Measurements from ENCODE around the gene ECPAS.
"Not testable (repeated sequence)": the region's sequence is repeated elsewhere in the genome, so short reads cannot be mapped to it uniquely, and the experiment has no call there.

The ECPAS gene, protein sequence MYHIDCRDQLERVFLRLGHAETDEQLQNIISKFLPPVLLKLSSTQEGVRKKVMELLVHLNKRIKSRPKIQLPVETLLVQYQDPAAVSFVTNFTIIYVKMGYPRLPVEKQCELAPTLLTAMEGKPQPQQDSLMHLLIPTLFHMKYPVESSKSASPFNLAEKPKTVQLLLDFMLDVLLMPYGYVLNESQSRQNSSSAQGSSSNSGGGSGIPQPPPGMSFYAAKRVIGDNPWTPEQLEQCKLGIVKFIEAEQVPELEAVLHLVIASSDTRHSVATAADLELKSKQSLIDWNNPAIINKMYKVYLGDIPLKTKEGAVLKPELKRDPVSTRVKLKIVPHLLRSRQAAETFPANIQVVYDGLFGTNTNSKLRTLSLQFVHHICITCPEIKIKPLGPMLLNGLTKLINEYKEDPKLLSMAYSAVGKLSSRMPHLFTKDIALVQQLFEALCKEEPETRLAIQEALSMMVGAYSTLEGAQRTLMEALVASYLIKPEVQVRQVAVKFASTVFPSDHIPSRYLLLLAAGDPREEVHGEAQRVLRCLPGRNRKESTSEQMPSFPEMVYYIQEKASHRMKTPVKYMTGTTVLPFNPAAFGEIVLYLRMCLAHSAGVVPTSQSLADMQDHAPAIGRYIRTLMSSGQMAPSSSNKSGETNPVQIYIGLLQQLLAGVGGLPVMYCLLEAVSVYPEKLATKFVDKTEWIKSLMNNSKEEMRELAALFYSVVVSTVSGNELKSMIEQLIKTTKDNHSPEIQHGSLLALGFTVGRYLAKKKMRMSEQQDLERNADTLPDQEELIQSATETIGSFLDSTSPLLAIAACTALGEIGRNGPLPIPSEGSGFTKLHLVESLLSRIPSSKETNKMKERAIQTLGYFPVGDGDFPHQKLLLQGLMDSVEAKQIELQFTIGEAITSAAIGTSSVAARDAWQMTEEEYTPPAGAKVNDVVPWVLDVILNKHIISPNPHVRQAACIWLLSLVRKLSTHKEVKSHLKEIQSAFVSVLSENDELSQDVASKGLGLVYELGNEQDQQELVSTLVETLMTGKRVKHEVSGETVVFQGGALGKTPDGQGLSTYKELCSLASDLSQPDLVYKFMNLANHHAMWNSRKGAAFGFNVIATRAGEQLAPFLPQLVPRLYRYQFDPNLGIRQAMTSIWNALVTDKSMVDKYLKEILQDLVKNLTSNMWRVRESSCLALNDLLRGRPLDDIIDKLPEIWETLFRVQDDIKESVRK (N-terminal part only)
- total RNA-seq: 116 to 165 (median 141) reads per million in 4 donors

DNA sequence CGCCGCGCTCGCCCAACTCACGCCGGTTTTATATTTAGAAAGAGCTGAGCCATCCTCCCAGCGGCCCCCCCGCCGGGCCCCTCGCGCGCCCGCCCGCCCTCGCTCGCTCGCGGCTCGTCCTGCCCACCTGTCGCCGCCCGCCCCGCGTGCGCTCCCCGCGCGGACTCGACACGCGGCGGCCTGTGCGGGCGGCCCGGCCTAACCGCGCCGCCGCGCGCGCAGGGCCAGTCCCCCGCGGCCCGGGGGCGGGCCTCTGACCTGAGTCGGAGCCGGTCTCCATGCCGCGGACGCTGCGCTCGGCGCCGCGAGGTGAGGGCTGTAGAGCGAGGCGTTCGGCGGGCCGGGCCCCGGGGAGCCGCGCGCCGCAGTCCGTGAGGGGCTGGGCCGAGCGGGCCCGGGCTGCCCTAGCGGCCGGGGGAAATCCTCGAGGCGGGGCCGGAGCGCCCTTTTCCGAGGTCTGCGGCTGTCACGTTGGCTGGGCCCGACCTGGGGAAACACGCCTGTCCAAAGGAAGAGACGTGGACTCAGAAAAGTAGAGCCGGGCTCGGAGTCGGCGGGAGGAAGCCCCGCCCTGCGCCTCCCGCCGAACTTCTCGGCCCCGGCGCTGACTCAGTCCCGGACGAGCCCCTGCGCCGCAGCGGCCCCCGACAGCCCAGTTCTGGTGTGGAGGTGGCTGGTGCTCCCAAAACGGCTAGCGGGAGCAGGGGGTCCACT lies at the start of gene ECPAS:
ECPAS (minus strand) TSS at position 526 of the 714 bp plus-strand sequence. CDS start 11,465 bp downstream, outside the sequence.
- DNase-seq: peak; percentile 32 to 79 (median 49)

DNA sequence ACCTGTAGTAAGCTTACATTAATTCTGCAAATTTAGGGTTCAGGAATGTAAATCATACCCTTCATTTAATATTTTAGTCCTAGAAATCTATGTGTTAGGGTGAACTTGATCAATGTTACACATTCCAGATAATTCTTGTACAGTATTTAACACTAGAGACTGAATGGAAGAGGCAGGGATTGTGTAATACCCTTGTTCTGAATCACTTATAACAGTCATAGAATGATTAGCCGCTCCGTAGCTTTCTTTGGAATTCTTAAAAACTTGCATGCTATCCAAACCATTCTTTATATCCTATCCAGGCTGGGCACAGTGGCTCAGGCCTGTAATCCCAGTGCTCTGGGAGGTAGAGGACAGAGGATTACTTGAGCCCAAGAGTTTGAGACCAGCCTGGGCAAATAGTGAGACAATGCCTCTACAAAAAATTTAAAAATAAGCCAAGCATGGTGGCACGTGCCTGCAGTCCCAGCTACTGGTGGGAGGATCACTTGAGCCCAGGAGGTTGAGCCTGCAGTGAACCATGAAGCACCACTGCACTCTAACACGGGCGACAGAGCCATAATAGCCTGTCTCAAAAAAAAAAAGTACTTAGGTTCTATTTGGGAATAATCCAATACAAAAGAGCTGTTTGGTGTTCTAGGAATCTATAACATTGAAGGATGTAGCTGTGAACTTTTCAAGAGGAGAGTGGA lies 49.1 kb upstream of the ECPAS start:
- DNase-seq: no peak

DNA sequence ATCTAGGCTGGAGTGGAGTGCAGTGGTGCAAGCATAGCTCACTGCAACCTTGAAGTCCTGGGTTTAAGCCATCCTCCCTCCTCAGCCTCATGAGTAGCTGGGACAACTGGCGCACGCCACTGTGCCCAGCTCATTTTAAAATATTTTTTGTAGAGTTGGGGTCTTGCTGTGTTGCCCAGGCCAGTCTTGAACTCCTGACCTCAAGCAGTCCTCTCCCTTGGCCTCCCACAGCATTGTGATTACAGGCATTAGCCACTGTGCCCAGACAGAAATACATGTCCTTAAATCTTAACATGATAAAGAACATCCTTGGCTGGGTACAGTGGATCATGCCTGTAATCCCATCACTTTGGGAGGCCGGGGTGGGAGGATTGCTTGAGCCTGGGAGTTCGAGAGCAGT lies 47.5 kb upstream of the ECPAS start:
- no peak for DNase-seq

DNA sequence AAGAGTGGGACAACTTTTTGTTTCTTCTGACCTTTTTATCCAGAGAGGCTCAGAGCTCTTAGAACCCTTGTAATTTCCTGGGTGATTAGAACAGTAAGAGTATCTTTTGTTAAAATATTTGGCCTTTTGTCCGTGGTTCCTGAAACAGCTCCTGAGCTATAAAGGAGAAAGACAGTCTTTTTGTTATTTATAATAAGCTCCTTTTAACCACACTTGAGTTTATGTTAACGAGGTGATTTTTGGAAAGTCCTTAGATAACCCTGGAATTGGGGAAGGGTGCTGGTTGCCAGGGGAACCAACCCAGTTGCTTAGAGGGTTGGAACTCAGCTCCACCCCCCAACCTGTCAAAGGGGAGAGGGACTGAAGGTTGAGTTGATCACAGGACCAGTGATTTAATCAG lies 45.6 kb upstream of the ECPAS start:
- DNase-seq: no peak

DNA sequence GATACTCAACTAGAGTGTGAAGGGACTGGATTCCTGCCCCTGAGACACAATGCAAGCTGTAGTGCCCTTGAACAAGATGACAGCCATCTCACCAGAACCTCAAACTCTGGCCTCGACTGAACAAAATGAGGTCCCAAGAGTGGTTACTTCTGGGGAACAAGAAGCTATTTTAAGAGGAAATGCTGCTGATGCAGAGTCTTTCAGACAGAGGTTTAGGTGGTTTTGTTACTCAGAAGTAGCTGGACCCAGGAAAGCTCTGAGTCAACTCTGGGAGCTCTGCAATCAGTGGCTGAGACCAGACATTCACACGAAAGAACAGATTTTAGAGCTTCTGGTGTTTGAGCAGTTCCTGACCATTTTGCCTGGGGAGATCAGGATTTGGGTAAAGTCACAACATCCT lies 43.2 kb upstream of the ECPAS start:
- peak in 1 of 5 donors; percentile 25 for DNase-seq

DNA sequence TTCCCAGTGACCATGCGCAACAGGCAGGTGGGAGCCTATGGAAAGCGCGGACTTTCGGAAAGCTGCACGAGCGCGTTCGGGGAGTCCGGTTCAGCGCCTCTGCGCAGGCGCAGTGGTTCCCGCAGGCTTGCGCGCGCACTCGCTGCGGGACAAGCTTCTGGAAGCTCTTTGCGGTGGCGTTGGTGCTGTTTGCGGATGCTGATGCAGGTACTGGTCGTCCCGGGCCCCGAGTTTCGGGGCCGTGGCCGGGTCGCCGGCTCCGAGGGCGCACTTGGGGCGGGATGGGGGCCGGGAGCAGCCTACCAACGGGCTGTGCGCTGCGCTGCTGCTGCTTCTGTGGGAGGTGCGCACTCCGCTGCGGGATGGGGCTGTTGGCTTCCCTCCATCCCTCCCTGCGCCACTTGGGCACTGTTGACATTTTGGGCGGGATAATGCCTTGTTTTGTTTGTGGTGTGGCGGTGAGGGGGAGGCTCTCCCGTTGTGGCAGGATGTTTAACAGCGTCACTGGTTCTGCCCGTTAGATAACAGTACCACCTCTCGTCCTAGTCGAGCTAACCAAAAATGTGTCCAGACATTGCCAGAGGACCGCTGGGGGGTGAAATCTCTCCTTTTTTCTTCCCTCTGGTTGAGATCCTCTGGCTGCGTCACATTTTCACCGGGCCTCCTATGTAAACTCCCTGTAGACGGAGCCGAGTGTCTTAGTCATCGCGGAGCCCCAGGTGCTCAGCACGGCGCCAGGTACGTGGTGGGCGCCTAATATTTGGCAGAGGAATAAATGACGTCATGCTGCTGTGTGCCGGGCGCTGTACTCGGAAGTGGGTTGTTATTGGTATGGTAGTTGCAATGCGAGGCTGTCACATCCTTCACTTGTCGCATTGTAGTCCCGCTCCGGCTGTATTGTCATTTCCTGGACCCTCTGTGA lies 41.1 kb upstream of the ECPAS start, which contains the start of gene ZNF483:
ZNF483 (plus strand) TSS at position 124 of the 922 bp plus-strand sequence. CDS start 2,217 bp downstream, outside the sequence.
- DNase-seq: peak; percentile 34 to 65 (median 62)

DNA sequence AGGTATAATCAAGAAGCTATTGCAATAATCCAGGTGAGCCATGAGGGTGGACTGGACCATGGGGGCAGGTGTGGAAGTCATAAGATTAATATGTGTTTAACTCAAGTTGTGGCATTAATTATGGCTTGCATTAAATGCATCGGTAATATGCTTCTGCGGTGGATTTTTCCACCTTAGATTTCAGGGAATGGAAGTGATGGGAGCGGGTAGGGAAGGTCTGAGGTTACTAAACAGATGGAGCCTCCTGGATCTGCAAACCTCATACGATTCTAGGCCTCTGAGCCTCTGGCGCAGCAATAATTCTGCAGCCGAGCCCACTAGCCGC lies 40.5 kb upstream of the ECPAS start:
- DNase-seq: no peak

DNA sequence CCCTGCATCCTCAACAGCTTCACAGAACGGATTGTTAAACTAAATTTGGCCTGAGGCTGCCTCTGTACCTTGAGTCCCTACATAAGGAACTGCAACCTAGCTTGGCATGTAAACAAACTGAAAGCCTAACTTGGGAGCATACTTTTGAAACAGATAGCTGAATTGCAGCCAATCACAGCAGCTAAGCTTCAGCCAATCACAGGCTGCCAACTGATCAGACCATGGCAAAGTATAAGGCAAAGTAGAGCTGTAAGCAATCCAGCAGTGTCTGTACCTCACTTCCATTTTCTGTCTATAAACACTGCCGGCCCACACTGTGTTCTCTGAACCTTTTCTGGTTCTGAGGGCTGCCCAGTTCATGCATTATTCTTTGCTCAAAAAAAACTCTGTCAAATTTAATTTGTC lies 31.9 kb upstream of the ECPAS start:
- DNase-seq: no peak

DNA sequence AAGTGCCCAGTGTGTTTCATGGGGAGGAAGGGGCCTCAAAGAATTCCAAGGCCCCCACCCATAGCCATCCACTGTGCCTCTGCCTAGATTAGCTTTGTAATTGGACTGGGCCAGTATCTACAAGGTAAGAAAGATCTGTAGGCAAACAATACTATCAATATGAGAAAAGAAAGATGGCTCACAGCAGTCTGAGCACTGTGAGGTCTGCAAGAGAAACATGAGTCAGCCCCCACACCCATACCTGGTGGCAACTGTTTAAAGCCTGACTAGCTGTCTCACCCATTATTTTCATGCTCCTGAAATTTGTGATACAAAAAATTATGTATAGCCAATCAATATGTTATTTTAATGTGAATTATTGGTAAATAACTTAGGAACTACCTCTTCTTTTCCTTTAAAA lies 30.8 kb upstream of the ECPAS start:
- no peak for DNase-seq

DNA sequence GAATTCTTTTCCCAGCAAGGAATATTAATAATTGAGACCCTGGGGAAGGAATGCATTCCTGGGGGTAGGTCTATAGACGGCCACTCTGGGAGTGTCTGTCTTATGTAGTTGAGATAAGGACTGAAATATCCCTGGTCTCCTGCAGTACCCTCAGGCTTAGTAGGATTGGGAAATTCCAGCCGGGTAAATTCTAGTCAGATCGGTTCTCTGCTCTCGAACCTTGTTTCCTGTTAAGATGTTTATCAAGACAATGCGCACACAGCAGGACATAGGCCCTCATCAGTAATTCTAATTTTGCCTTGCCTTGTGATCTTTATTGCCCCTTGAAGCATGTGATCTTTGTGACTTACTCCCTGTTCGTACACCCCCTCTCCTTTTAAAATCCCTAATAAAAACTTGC lies 27.4 kb upstream of the ECPAS start:
- DNase-seq: not testable (repeated sequence)

DNA sequence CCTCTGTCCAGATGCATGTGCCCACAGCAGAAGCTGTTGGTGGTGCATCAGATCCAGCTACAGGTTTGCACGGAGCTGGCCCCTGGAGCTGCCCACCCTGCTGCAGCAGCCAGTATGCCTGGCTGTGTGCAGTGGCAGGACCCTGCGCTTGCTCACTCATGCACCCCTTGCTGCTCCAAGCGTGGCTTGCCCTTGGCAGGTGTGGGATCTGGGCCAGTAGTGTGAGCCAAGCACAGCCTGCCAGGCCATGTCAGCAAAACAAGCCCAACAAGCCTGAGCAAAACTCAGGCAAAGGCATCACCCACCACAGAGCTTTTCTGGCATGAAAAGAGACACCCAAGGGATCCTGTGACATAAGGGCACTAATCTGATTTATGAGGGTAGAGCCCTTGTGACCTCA lies 18.3 kb upstream of the ECPAS start:
- no peak for DNase-seq

DNA sequence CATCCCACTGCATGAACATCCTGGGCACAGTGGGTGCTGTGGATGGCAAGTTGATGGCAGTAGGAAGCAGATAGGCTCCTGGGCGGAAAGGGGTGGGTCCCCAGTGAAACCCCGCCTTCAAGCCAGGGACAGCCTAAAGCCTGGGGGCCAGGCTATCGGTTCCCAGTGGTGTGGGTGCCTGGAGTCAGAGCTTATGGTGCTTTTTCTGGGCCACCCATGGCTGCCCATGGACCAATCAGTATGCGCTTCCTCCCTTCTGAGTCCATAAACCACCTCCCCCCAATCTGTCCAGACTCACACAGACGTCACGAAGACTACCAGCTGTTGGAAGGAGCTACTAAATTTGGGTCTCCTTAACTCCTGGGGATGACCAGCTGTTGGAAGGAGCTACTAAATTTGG lies 17.5 kb upstream of the ECPAS start:
- DNase-seq: no peak

DNA sequence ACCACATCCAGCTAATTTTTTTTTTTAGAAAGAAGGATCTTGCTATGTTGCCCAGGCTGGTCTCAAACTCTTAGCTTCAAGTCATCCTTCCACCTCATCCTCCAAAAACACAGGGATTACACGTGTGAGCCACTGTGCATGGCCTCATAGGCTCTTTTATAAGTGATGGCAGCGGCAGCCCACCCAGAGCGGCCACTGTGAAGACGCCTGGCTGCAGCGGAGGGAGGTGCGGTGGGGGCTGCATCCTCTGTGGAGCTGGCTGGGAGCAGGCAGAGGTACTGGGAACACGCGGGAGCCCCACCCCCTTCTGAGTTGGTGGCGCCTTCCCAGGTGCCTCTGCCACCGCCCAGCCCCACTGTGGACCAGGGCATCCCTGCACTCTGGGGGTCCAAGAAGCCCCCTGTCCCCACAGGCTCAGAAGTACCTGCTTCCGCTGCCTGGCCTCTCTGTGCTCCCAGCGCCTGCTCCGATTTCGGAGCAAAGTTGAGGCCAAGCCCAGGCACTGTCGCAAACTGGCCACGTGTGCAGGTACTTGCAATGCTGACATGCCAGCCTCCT lies 16.9 kb upstream of the ECPAS start:
- no peak for DNase-seq

DNA sequence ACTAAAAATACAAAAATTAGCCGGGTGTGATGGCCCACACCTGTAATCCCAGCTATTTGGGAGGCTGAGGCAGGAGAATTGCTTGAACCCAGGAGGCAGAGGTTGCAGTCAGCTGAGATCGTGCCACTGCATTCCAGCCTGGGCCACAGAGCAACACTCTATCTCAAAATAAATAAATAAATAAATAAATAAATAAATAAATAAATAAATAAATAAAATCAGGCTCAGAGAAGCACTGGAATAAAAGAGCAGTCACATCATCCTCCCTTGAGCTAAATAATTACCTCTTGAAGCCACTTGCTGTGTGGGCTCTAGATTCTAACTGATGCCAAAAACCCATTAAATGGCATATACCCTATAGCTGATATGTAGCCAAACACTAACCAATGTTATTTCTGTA lies 13.0 kb upstream of the ECPAS start:
- not testable (repeated sequence) for DNase-seq

DNA sequence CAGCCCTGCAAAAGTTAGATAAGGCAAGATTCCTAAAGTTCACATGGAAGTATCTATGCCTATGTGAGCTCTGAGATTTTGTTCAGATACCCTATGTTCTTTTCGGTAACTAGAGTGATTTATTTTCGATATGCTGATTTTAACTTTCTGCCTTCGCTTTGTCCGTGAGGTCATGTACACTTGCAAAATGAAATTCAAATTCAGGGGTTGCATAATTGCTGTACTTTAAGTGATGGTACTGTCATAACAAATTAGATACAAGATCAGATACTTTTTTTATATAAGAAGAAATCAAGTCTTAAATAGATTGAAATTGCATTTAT lies 350 bp upstream of the ECPAS start:
- DNase-seq: no peak

DNA sequence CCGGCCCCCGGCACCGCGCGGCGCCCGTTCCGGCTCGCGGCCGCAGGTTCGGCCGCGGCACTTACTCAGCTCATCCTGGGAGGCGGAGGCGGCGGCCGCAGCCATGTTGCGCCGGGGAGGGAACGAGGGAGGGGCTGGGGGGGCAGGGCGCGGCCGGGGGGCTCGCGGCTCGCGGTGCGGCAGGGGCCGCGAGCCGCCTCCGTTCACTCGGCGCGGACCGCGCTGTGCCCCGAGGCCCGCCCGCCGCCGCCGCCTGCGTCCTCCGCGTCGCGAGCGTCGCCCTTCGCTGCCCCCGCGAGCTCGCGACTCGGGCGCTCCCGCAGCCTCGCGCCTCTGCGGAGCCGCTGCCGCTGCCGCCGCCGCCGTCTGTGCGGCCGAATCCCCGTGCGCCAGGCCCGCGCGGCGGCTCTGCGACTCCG lies 735 bp downstream of the ECPAS start:
- DNase-seq: peak in 3 of 5 donors; percentile 29 to 57 (median 38)

DNA sequence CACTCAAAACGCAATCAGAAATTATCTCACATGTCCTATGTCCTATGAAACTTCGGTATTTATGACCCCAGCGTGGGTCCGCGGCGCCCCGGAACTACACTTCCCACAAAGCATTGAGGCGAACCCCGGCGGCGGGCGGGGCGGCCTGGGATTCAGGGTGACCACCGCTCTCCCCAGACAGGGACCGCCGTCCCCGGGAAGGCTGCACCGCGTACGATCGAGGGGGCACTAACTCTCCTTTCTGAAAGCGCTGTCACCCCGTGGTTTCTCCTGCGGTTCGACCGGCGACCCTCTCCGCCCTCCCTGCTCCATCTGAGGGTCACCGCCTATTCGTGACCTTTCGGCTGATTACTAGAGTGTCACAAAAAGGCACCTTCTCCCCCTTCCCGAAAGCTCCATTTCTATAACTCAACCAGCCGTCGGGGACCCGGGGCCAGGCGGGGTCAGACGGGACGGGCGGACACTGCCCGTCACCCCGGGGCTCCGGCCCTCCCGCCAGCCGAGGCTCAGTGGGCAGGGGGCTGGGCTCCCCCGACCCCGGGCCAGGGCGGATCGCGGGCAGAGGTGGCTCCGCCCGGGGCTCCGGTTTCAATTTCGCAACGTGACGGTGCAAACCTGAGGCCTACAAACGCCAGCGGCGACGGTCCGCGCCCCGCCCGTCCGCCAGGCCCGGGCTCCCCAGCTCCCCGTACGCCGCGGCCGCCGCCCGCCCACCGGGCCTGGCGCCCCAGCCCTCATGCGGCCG lies 1.3 kb downstream of the ECPAS start:
- DNase-seq: peak; percentile 25 to 67 (median 45)

DNA sequence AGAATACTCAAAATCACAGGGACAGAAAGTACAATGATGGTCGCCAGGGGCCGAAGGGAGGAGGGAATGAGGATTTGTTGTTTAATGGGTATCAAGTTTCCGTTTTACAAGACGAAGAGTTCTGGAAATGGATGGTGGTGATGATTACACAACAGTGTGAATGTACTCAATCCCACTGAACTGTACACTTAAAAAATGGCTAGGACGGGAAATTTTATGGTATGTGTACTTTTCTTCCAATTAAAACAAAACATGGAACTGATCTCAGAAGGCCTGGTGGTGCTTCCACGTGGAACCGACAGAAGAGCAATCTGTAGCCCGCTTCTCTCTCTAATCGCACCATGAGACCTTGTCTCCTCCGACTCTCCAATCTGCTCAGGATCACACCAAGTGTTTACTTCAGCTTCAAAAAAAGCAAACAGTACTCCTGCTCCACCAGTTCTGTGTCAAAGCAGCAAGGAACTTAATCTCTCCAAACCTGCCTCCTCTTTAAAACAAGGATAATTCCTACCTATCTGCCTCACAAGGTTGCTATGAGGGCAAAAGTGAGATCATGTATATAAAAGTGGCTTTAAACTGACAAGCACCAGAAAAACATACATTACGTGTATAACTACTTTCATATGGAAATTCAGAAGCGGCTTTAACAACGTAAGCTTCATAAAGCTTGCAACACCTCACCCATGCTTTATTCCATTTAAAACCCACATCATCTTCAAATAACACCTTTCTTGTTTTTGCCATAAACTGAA lies 2.1 kb downstream of the ECPAS start:
- peak in 1 of 5 donors; percentile 9 for DNase-seq

DNA sequence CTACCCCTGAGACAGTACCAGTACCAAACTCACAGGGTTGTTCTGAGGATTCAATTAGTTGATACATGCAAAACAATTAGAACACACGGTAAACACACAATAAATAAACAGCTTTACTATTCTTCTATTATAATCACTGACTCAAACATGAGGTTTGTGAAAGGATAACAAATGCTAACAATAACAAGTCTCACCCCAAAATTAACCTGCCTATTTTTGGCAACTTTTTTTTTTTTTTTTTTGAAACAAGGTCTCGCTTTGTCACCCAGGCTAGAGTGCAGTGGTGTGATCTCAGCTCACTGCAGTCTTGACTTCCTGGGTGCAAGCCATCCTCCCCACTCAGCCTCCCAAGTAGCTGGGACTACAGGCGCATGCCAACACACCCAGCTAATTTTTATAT lies 6.5 kb downstream of the ECPAS start:
- no peak for DNase-seq

All from T-helper 1 cell (primary cell).